Measurements from ENCODE around the gene THOP1.

DNA sequence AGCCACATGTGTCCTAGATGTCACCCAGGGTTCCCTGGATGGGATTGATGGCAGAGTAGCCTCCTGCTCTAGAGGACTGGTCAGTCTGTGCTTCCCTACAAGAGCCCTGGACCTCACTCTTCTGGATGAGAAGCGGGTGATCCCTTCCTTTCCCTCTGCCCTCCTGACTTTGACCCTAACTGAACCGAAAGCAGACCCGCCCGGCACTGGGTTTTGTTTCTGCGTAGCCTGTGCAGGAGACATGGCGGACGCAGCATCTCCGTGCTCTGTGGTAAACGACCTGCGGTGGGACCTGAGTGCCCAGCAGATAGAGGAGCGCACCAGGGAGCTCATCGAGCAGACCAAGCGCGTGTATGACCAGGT lies 4.9 kb downstream of the THOP1 start:
- TF ChIP-seq, protein P1, sequence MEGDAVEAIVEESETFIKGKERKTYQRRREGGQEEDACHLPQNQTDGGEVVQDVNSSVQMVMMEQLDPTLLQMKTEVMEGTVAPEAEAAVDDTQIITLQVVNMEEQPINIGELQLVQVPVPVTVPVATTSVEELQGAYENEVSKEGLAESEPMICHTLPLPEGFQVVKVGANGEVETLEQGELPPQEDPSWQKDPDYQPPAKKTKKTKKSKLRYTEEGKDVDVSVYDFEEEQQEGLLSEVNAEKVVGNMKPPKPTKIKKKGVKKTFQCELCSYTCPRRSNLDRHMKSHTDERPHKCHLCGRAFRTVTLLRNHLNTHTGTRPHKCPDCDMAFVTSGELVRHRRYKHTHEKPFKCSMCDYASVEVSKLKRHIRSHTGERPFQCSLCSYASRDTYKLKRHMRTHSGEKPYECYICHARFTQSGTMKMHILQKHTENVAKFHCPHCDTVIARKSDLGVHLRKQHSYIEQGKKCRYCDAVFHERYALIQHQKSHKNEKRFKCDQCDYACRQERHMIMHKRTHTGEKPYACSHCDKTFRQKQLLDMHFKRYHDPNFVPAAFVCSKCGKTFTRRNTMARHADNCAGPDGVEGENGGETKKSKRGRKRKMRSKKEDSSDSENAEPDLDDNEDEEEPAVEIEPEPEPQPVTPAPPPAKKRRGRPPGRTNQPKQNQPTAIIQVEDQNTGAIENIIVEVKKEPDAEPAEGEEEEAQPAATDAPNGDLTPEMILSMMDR (IDR thresholded peaks at IDR 0.05): no peak
- no peak for TF ChIP-seq POLR2A (IDR thresholded peaks at IDR 0.05)
